HTERT RPE-1 (cell line): ENCODE results near the gene MCTP1.
"Not testable (repeated sequence)": the region's sequence is repeated elsewhere in the genome, so short reads cannot be mapped to it uniquely, and the experiment has no call there.

ENCODE experiments used
- in situ Hi-C: fragments of 300-500 bp; cut with MboI; formaldehyde crosslinking; loops from 4 replicates; pipeline ENCODE4 v1.14.3; 2020; ENCODE audit warnings: low sequenced_read_pairs

Gene MCTP1

DNA sequence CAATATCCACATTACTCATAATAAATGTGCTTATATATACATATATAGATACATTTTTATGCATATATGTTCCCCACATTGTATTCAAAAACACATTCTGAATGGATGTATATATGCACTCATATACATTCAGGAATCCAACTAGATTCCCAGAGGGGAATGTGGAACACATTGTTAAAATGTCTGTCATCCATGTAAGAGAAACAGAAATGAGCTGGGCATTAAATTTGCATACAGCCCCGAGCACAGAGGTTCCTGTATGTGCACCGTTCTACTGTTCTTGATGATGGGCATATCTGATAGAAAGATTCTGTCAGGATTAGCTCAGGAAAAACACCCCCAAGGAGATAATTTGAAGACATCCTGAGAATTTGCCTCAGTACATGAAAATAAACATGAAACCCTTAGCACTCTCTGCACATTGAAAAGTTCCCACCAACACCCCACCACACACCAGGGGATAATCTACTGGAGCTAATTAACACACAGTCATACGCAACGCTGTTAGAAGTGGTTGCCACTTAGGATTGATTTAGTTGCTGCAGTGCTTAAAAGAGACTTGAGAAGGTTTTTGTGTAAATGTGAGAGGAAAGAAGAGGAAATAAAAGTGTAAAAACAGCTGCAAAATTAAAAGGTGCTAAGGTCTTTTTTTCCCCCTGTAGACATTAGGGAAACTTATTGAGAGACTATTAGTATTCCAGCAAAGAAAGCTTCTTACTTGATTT is 443.1 kb downstream of the MCTP1 start:
- in situ Hi-C loops: no loop called here

- in situ Hi-C loops: no loop called here
These were observed 451.0 kb downstream of the MCTP1 start for GRCh38 chr5:94833851-94834250.

DNA sequence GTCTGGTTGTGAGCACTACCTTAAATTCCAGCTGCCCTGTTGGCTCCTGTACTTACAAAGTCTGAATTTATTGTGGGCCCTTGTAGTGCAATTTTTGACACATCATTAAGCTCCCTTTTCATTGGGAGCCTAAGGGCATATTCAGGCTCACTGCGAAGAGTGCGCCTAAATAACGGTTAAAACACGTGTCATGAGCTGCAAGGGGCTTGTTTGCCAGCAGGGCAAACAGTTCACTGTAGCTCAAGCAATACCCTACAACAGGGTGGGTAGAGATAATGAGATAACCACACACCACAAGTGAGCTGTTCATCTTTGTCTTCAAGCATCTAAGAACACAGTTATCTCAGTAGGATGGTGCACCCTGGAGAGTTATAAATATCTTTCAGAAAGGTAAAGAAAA is 452.2 kb downstream of the MCTP1 start:
- in situ Hi-C loops: no loop called here

GRCh38 chr5:94830520-94830919 is 454.4 kb downstream of the MCTP1 start:
- in situ Hi-C loops: no loop called here

GRCh38 chr5:94828222-94828621 is 456.7 kb downstream of the MCTP1 start:
- in situ Hi-C loops: not testable (repeated sequence)

DNA sequence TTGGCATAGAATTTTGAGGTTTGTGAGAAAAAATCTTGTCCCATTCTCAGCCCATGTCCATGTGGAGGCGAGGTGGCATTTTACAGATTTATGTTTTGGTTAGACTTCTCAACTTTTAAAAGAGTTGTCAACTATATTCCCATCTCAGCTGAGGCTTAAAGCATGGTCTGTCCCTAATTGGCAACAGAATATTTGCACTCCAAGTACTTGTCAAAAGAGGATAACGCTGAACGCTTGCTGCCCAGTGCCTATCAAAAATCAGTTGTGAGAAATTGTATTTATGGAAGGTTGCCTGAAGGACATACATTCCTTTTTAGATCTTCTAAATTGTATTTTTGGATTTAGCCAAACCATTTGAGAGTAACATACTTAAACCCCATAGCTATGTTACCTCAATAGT is 464.4 kb downstream of the MCTP1 start:
- in situ Hi-C loops: no loop called here

GRCh38 chr5:94818904-94819303 is 466.0 kb downstream of the MCTP1 start:
- in situ Hi-C loops: no loop called here

- in situ Hi-C loops: no loop called here
These were observed 469.4 kb downstream of the MCTP1 start for GRCh38 chr5:94815313-94816039.

- in situ Hi-C loops: no loop called here
These were observed 472.7 kb downstream of the MCTP1 start for GRCh38 chr5:94812232-94812631.

- in situ Hi-C loops: no loop called here
These were observed 473.6 kb downstream of the MCTP1 start for GRCh38 chr5:94811331-94811730.

GRCh38 chr5:94810877-94811276 is 474.0 kb downstream of the MCTP1 start:
- in situ Hi-C loops: no loop called here

DNA sequence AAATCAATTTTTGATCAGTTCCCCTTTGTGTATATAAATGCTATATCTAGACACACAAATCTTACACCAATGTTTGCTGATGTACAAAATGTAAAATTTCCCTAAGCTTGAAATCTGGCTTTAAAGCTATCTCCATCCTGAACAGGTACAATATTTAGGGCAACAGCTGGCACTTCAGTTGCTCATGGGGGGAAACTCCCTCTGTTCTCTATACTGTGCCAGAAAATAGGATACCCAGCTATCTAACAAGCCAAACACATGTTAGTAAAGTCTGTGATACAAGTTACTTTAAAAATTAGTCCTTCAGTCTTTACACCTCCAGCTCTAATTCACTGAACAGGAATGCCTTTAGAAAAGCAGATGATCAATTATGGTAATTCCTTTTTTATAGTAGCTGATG is 474.6 kb downstream of the MCTP1 start:
- in situ Hi-C loops: no loop called here

DNA sequence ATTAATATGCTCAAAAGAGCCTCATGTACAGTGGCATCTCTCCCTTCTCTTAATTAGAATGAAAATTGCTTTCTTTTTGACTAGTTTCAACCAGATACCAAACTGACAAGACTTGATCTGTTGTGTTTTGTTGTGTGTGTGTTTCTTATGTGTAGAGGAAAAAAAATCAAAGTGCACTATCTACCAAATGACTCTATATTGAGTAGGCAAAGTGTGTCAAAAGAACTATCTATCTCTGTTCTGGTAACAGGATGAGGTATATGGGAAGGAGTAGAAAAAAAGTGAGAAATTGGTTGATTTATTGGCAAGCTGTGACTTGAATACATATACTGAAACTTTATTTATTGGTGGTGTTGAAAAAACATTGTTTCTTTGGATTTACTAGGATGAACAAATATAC is 476.4 kb downstream of the MCTP1 start:
- in situ Hi-C loops: no loop called here

DNA sequence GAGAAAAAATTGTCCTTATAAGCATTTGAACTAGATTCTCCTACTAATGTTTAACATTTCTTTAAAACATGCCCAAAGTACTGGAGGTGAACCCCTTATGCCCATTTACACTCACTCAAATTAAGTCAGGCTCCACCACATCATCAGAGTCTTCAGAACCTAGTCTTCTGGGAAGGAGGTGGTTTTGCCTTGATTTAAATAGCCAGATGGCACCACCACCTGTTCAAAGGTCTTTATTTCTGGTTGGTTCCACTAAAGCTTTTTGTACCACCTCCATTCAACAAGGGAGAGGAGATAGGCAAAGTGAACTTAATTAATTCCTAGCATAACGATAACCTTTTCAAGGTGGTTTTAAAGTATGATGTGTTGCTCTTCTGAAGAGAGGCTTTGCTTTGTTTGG is 476.9 kb downstream of the MCTP1 start:
- in situ Hi-C loops: no loop called here

DNA sequence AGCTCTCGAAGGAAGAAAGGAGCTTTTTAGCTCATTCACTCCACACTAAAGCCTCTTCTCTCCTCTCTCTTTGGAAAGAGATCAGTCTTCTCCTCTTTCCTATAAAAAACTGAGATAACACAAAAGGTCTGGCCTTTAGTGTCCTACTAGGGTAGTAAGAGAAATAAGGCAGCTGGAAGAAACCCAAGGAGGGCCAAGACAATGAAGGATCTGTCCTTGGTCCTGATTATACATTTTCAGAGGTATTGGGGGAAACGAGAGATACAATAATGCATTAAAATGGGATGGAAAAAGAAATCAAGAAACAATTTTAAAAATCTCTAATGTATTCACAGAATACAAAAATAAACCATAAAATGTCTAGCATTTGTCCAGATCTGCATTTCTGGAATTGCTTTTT is 482.4 kb downstream of the MCTP1 start:
- in situ Hi-C loops: no loop called here

DNA sequence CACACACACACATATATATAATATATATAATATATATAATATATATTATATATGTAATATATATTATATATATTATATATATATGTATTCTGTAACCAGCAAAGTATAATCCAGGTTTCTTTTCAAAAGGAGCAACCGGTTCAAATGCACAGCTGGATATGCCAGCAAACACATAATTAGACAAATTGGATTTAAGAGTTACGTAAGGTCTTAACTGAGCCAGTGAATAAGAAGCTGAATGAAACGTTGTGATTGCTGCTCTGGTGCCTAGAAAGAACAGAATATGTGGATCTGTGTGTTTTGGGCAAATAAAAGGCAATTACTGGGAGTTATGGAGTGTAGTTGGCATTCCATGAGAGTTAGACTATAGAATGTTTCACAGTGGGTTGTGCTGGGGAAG is 488.3 kb downstream of the MCTP1 start:
- in situ Hi-C loops: no loop called here

DNA sequence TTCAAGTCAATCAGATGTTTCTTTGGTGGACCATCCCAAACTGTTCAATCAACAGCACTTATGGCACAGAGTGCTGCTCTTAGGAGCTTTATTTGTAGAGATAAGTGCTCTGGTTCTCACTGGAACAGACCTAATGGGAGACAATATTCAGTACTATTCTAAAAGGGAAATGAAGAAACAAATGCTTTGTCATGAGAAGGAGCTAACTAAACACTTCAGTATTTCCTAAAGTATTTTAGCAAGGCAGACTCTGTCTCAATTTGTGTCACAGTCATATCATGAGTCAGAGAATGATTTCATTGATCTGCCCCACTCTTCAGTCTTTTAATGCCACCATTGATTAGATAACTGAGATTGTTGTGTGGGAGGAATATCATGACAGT is 491.1 kb downstream of the MCTP1 start:
- in situ Hi-C loops: no loop called here

DNA sequence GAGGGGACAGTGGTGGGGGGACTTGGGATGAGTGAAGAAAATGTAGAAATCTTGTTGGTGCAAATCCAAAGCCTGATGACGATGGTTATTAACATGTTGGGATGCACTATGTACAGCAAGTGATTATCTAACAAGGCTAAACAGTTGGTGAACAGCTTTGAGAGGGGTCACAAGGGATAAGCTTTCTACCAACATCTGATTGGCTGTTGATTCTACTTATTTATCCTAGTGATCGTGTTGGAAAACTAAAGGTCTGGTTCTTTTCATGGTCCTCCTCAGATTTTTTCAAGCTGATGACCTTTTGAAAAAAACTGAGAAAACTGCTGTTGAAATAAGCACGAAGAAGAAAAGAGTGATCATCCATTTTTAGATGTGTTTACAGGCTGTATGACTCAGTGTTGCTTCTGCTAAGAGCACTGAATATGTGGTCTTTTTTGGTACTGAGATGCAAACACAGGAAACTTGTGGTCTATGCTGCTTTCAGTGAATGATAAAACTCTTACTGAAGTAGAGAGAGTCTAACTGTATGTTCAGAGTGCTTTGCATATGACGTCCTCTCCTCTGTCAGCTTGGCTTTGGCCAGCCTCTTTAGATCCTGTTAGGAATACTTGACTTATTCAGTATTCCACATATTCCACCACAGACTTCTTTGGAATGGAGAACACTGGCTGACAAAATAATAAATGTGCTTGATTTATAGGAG is 491.6 kb downstream of the MCTP1 start:
- in situ Hi-C loops: no loop called here

DNA sequence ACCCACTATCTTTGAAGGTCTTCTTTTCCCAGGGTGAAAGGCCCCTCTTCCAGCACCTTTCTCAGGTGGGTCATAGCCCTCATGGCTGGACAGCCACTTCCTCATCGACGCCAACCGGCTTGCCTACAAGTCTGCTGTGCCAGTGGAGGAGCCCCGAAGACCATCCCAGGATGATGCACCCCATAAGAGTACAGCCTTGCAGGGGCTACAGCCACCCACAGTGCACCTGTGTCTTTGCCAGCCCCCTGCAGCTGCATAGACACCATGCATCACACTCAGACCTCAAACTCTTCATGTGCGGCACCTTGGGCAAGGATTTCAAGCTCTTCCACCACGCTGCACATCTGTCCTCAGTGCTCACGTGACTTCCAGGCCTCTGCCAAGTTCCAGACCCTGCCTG is 493.1 kb downstream of the MCTP1 start:
- in situ Hi-C loops: no loop called here

DNA sequence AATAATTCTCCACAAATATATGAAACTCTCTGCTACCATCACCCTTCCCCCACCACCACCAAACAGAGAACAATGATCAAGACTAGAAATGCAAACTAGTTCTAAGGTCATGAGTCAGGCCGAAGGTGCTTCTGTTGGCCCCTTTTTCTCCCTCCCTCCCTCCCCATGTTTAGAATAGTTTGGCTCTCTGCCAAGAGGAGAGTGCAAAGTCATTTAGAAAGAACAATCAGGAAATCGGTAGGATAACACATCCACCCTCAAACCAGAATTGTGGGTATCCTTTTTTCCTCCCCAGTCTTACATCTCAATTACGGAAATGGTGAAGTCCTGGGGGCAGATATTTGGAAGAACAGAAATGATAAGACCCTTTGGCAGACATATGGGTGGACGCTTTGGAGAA is 496.4 kb downstream of the MCTP1 start:
- in situ Hi-C loops: no loop called here

GRCh38 chr5:94784536-94785505 is 500.1 kb downstream of the MCTP1 start:
- in situ Hi-C loops: no loop called here
